Endothelial cell of umbilical vein (primary cell): Measurements from ENCODE around the gene TAOK1.

Source experiments
- EZH2 ChIP-seq: IDR thresholded peaks from 2 replicates; pipeline ENCODE4 v1.6.1; 2012; ENCODE audit warnings: borderline replicate concordance, low read depth, mild to moderate bottlenecking, moderate library complexity, low read length, inconsistent platforms; ENCODE audit not compliant: severe bottlenecking
- FOS ChIP-seq: IDR thresholded peaks from 2 replicates; pipeline ENCODE4 v1.6.1; 2011; ENCODE audit warnings: mild to moderate bottlenecking, low read length, moderate library complexity, borderline replicate concordance; ENCODE audit not compliant: insufficient read depth
- GATA2 ChIP-seq: IDR thresholded peaks from 2 replicates; pipeline ENCODE4 v1.7.0; 2011; ENCODE audit warnings: low read depth, mild to moderate bottlenecking, moderate library complexity, mixed read lengths, low read length; ENCODE audit not compliant: insufficient read length, insufficient read depth
- JUN ChIP-seq: IDR thresholded peaks from 2 replicates; pipeline ENCODE4 v1.6.1; 2011; ENCODE audit warnings: borderline replicate concordance, low read depth; ENCODE audit not compliant: insufficient read length, insufficient read depth
- MYC ChIP-seq: IDR thresholded peaks from one replicate; pipeline ENCODE4 v1.6.1; 2011; ENCODE audit warnings: mild to moderate bottlenecking, low read depth, low read length
- POLR2A ChIP-seq: IDR thresholded peaks from 2 replicates; pipeline ENCODE4 v1.6.1; 2012; ENCODE audit warnings: low read depth, mild to moderate bottlenecking, control low read depth, low read length
- POLR2AphosphoS5 ChIP-seq: IDR thresholded peaks from 2 replicates; pipeline ENCODE4 v1.6.1; 2012; ENCODE audit warnings: low read depth, mild to moderate bottlenecking, control low read depth, low read length, moderate library complexity; ENCODE audit not compliant: insufficient read depth
- TF ChIP-seq, protein P1 (sequence below), 2 donors: IDR thresholded peaks; 1 replicate in 1 of 2; 2 replicates in 1 of 2; pipeline ENCODE4 v1.5.1; 2011; ENCODE audit warnings: low read length in 2 of 2, mild to moderate bottlenecking in 2 of 2, moderate library complexity in 2 of 2, control low read depth in 1 of 2, inconsistent platforms in 1 of 2, low read depth in 1 of 2; ENCODE audit not compliant: insufficient read depth in 1 of 2; ENCODE audit errors: extremely low read depth in 1 of 2
- TF ChIP-seq, protein P2 (sequence below): IDR thresholded peaks from 2 replicates; pipeline ENCODE4 v1.6.1; 2011; ENCODE audit not compliant: insufficient read depth, insufficient read length

DNA sequence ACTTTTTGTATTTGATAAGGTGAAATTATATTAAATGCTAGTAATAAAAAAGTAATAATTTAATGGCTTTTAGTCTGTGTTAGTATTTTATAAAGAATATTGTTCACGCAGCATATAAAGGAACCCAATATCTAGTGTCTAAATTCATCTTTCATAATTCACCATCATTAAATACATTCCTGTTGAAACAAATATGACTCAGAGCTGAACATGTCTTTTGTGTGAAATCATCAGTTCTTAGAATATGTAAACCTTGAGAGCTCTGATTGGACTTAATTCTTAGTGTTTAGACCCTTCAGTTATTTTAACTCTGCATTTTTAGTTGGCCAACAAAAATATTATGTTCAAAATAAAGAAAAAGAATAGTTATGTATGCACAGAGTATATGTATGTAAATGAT, 104.8 kb downstream of the TAOK1 start:
- TF ChIP-seq POLR2A (no peak), POLR2AphosphoS5 (no peak), EZH2 (no peak), FOS (no peak), JUN (no peak), MYC (no peak), GATA2 (no peak)
- TF ChIP-seq, protein P1, sequence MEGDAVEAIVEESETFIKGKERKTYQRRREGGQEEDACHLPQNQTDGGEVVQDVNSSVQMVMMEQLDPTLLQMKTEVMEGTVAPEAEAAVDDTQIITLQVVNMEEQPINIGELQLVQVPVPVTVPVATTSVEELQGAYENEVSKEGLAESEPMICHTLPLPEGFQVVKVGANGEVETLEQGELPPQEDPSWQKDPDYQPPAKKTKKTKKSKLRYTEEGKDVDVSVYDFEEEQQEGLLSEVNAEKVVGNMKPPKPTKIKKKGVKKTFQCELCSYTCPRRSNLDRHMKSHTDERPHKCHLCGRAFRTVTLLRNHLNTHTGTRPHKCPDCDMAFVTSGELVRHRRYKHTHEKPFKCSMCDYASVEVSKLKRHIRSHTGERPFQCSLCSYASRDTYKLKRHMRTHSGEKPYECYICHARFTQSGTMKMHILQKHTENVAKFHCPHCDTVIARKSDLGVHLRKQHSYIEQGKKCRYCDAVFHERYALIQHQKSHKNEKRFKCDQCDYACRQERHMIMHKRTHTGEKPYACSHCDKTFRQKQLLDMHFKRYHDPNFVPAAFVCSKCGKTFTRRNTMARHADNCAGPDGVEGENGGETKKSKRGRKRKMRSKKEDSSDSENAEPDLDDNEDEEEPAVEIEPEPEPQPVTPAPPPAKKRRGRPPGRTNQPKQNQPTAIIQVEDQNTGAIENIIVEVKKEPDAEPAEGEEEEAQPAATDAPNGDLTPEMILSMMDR (IDR thresholded peaks at IDR 0.05; ENCODE audit: extremely low read depth in 1 of 2, insufficient read depth in 1 of 2, low read depth in 1 of 2, low read length in 2 of 2): no peak
- TF ChIP-seq, protein P2, sequence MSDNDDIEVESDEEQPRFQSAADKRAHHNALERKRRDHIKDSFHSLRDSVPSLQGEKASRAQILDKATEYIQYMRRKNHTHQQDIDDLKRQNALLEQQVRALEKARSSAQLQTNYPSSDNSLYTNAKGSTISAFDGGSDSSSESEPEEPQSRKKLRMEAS: no peak
